T-cell (primary cell): ENCODE measurements around the gene TRIM65. TPM values are rescaled to one million over a fixed set of nuclear protein-coding genes. Genes with fewer than 3 reads are reported as not detected.

Experiments
- ATAC-seq, 4 experiments: fragments of 200-7000 bp in 3 of 4; fragments of 150-1000 bp in 1 of 4; cut with Tn5 transposase; replicated peaks in 1 of 4; 1 replicate in 3 of 4; 2 replicates in 1 of 4; pipeline ENCODE4 v1.10.0; 2021; ENCODE audit warnings: moderate library complexity in 3 of 4, mild to moderate bottlenecking in 2 of 4, moderate number of reproducible peaks in 1 of 4
- CTCF ChIA-PET, 2 donors: fragments of 300-600 bp; sonication (Branson Sonifier 250); formaldehyde crosslinking; loops; one replicate each; lab custom pipeline; 2022; ENCODE audit warnings: antibody characterized with exemption in 2 of 2; lab: Charles Lee
- POLR2A ChIA-PET, 2 donors: fragments of 300-600 bp; sonication (Branson Sonifier 250); formaldehyde crosslinking; loops; one replicate each; lab custom pipeline; 2022; ENCODE audit warnings: antibody characterized with exemption in 2 of 2; lab: Charles Lee
- DNase-seq, 35 experiments: peaks; one replicate each; pipeline versions ENCODE4 v3.0.0 to v3.0.0-alpha.2; 2013 to 2023
- H3K27ac ChIP-seq: one replicate; pipeline ENCODE4 v1.5.1; 2013; ENCODE audit warnings: low read length
- H3K27me3 ChIP-seq, 2 experiments: replicated peaks in 1 of 2; 1 replicate in 1 of 2; 2 replicates in 1 of 2; pipeline versions ENCODE4 v1.6.1 to v1.7.0; 2013; ENCODE audit warnings: low read length in 1 of 2, mixed read lengths in 1 of 2; ENCODE audit not compliant: control insufficient read depth in 2 of 2, insufficient read depth in 2 of 2; ENCODE audit errors: extremely low read depth in 1 of 2
- H3K36me3 ChIP-seq, 2 donors: 1 replicate in 1 of 2; 2 replicates in 1 of 2; pipeline versions ENCODE4 v1.6.1 to v1.7.0; 2013; ENCODE audit warnings: low read length in 1 of 2; ENCODE audit not compliant: control insufficient read depth in 2 of 2, insufficient read depth in 1 of 2; ENCODE audit errors: extremely low read depth in 1 of 2
- H3K4me1 ChIP-seq, 2 experiments: 1 replicate in 1 of 2; 2 replicates in 1 of 2; pipeline versions ENCODE4 v1.6.1 to v1.7.0; 2013; ENCODE audit warnings: low read length in 2 of 2, mixed read lengths in 1 of 2; ENCODE audit not compliant: insufficient read depth in 2 of 2, control insufficient read depth in 1 of 2; ENCODE audit errors: extremely low read depth in 1 of 2
- H3K4me3 ChIP-seq, 2 donors: 1 replicate in 1 of 2; 2 replicates in 1 of 2; pipeline versions ENCODE4 v1.5.1 to v1.7.0; 2013; ENCODE audit warnings: mild to moderate bottlenecking in 2 of 2, low read length in 1 of 2, moderate library complexity in 1 of 2; ENCODE audit not compliant: control insufficient read depth in 1 of 2; ENCODE audit errors: extremely low read depth in 1 of 2
- H3K9me3 ChIP-seq: 2 replicates; pipeline ENCODE4 v1.7.0; 2013
- H3K27ac Mint-ChIP-seq, 2 donors: one replicate each; pipeline ENCODE4 v1.8.0; 2020 to 2021; ENCODE audit warnings: mild to moderate bottlenecking in 2 of 2, mixed read lengths in 2 of 2
- H3K27me3 Mint-ChIP-seq, 2 donors: one replicate each; pipeline ENCODE4 v1.8.0; 2021 to 2022; ENCODE audit warnings: mixed read lengths in 2 of 2
- H3K36me3 Mint-ChIP-seq: one replicate; pipeline ENCODE4 v1.8.0; 2021; ENCODE audit warnings: mixed read lengths
- H3K4me1 Mint-ChIP-seq, 3 donors: one replicate each; pipeline ENCODE4 v1.8.0; 2020 to 2022; ENCODE audit warnings: mixed read lengths in 3 of 3, mild to moderate bottlenecking in 1 of 3
- H3K4me3 Mint-ChIP-seq, 3 donors: one replicate each; pipeline ENCODE4 v1.8.0; 2020 to 2022; ENCODE audit warnings: mild to moderate bottlenecking in 3 of 3, mixed read lengths in 3 of 3, moderate library complexity in 3 of 3
- H3K9me3 Mint-ChIP-seq, 3 donors: one replicate each; pipeline ENCODE4 v1.8.0; 2020 to 2022; ENCODE audit warnings: mixed read lengths in 3 of 3
- WGBS: methylation state at CpG from one replicate; pipeline ENCODE4 v1.1.5; 2013; ENCODE audit warnings: missing lambda C conversion rate; ENCODE audit not compliant: insufficient coverage; 5-methylcytosine and 5-hydroxymethylcytosine counted together
- total RNA-seq, 35 experiments: library from RNA in 6 of 35; stranded (reverse) in 6 of 35; fragments of 120-200 nt in 1 of 35; gene quantifications; one replicate each; pipeline versions ENCODE4 v1.2.1 to v1.2.4 and lab custom pipeline; 2013 to 2026

TRIM65 gene
- total RNA-seq, 5 donors from 2014 or later (not counting 1 experiment from before 2014, with no cell fraction given): 22.1 to 52.2 (median 45.9) TPM

- H3K4me1 Mint-ChIP-seq: peaks cover 9 to 19% (median 14%) of the 10 kb centered on the region in 3 donors
- Histone ChIP-seq H3K36me3 (peaks cover 0 to 2% of the 10 kb centered on the region in 2 donors), H3K4me1 (peaks cover 0 to 16% of the 10 kb centered on the region in 2 experiments), H3K4me3 (peak within 1 kb of the TSS; percentile 48 to 75), H3K9me3 (no peaks in the 10 kb centered on the region), H3K27me3 (no peaks in the 10 kb centered on the region), H3K27ac (peak within 1 kb of the TSS; percentile 61)
- no peaks in the 10 kb centered on the region for H3K9me3 Mint-ChIP-seq
- peak; percentile 99 to 100 (median 99) for ATAC-seq
- H3K27me3 Mint-ChIP-seq: no peaks in the 10 kb centered on the region
- ChIA-PET CTCF (interaction anchor here in 1 of 2 donors (0.5 to 1.0 kb wide), 4 partner anchors 48 to 156 kb away, joined by 3 to 9 read pairs (median 4); partner anchors contain the start of genes UNK and WBP2), POLR2A (interaction anchor here (0.5 to 0.6 kb wide), 2 partner anchors 163 to 441 kb away, joined by 3 read pairs; no protein-coding TSS in a partner anchor)
- peaks cover 3% of the 10 kb centered on the region for H3K36me3 Mint-ChIP-seq
- peak within 1 kb of the TSS; percentile 54 to 87 for H3K27ac Mint-ChIP-seq
- peak; percentile 64 to 92 (median 84) for DNase-seq
- 0% methylated on average over 55 of the region's 63 CpGs for WGBS
- peak within 1 kb of the TSS; percentile 84 to 87 (median 86) for H3K4me3 Mint-ChIP-seq
Measured at GRCh38 chr17:75940727-75941441, 44.1 kb upstream of the TRIM65 start, which contains the start of gene FBF1. Gene FBF1, minus strand, starts transcription at chr17:75941042. Its CDS starts 2,893 bp downstream, at chr17:75938149.

GRCh38 chr17:75937652-75938051 lies 40.9 kb upstream of the TRIM65 start:
- Histone ChIP-seq H3K27me3 (no peaks in the 10 kb centered on the region), H3K9me3 (no peaks in the 10 kb centered on the region), H3K4me1 (peaks cover 0 to 16% of the 10 kb centered on the region in 2 experiments), H3K36me3 (peaks cover 0 to 2% of the 10 kb centered on the region in 2 donors), H3K27ac (no peak overlapping the region), H3K4me3 (no peak overlapping the region)
- POLR2A ChIA-PET: interaction anchor here in 1 of 2 donors (0.6 kb wide), 1 partner anchor 42 kb away, joined by 4 read pairs; no protein-coding TSS in a partner anchor
- WGBS: 94% methylated on average over 11 of the region's 13 CpGs
- no peaks in the 10 kb centered on the region for H3K9me3 Mint-ChIP-seq
- H3K36me3 Mint-ChIP-seq: no peaks in the 10 kb centered on the region
- CTCF ChIA-PET: no interaction called here
- no peaks in the 10 kb centered on the region for H3K27me3 Mint-ChIP-seq
- DNase-seq: no peak
- H3K4me3 Mint-ChIP-seq: no peak overlapping the region
- H3K4me1 Mint-ChIP-seq: peaks cover 9 to 19% (median 14%) of the 10 kb centered on the region in 3 donors
- H3K27ac Mint-ChIP-seq: no peak overlapping the region
- no peak for ATAC-seq

- no peak for DNase-seq
- Mint-ChIP-seq H3K4me3 (no peak overlapping the region), H3K36me3 (no peaks in the 10 kb centered on the region), H3K27me3 (no peaks in the 10 kb centered on the region), H3K27ac (no peak overlapping the region), H3K9me3 (no peaks in the 10 kb centered on the region), H3K4me1 (no peaks in the 10 kb centered on the region)
- ChIA-PET POLR2A (no interaction called here), CTCF (no interaction called here)
- Histone ChIP-seq H3K4me1 (no peaks in the 10 kb centered on the region), H3K9me3 (no peaks in the 10 kb centered on the region), H3K4me3 (no peak overlapping the region), H3K27me3 (no peaks in the 10 kb centered on the region), H3K27ac (no peak overlapping the region), H3K36me3 (peaks cover 0 to 2% of the 10 kb centered on the region in 2 donors)
- no CpG with 5 or more reads among the region's 4 CpGs for WGBS
- no peak for ATAC-seq
Measured at GRCh38 chr17:75933808-75934207, 37.1 kb upstream of the TRIM65 start.

GRCh38 chr17:75932852-75933251 lies 36.1 kb upstream of the TRIM65 start:
- no peak overlapping the region for H3K4me3 Mint-ChIP-seq
- DNase-seq: no peak
- H3K4me1 Mint-ChIP-seq: no peaks in the 10 kb centered on the region
- Histone ChIP-seq H3K36me3 (peaks cover 0 to under 1% of the 10 kb centered on the region in 2 donors), H3K4me1 (no peaks in the 10 kb centered on the region), H3K4me3 (no peak overlapping the region), H3K27ac (no peak overlapping the region), H3K27me3 (no peaks in the 10 kb centered on the region), H3K9me3 (no peaks in the 10 kb centered on the region)
- ChIA-PET POLR2A (no interaction called here), CTCF (no interaction called here)
- H3K36me3 Mint-ChIP-seq: no peaks in the 10 kb centered on the region
- H3K27me3 Mint-ChIP-seq: no peaks in the 10 kb centered on the region
- 100% methylated on average over 1 of the region's 5 CpGs for WGBS
- ATAC-seq: no peak
- no peaks in the 10 kb centered on the region for H3K9me3 Mint-ChIP-seq
- H3K27ac Mint-ChIP-seq: no peak overlapping the region

GRCh38 chr17:75931062-75931461 lies 34.3 kb upstream of the TRIM65 start:
- H3K27me3 ChIP-seq: no peaks in the 10 kb centered on the region
- no peaks in the 10 kb centered on the region for H3K9me3 ChIP-seq
- no peak overlapping the region for H3K4me3 ChIP-seq
- ATAC-seq (no peak), DNase-seq (no peak)
- no peak overlapping the region for H3K27ac ChIP-seq
- no peak overlapping the region for H3K4me3 Mint-ChIP-seq
- WGBS: 100% methylated on average over 1 of the region's 4 CpGs
- no peaks in the 10 kb centered on the region for H3K36me3 Mint-ChIP-seq
- no peaks in the 10 kb centered on the region for H3K4me1 ChIP-seq
- POLR2A ChIA-PET: no interaction called here
- H3K9me3 Mint-ChIP-seq: no peaks in the 10 kb centered on the region
- H3K4me1 Mint-ChIP-seq: no peaks in the 10 kb centered on the region
- H3K27ac Mint-ChIP-seq: no peak overlapping the region
- CTCF ChIA-PET: no interaction called here
- no peaks in the 10 kb centered on the region for H3K36me3 ChIP-seq
- H3K27me3 Mint-ChIP-seq: no peaks in the 10 kb centered on the region

GRCh38 chr17:75927286-75927922 lies 30.7 kb upstream of the TRIM65 start:
- ChIA-PET POLR2A (interaction anchor here in 1 of 2 donors (0.6 kb wide), 1 partner anchor 29 kb away, joined by 4 read pairs; no protein-coding TSS in a partner anchor), CTCF (interaction anchor here (0.5 to 1.0 kb wide), 3 partner anchors 72 to 253 kb away, joined by 3 to 10 read pairs (median 3); partner anchors contain the start of gene WBP2 (in 1 of the 2))
- WGBS: 89% methylated on average over 6 of the region's 6 CpGs

More at GRCh38 chr17:75927286-75927922, 30.7 kb upstream of the TRIM65 start:
- Histone ChIP-seq H3K4me3 (no peak overlapping the region), H3K27me3 (no peaks in the 10 kb centered on the region), H3K36me3 (peaks cover 0 to 7% of the 10 kb centered on the region in 2 donors), H3K4me1 (no peaks in the 10 kb centered on the region), H3K9me3 (no peaks in the 10 kb centered on the region), H3K27ac (no peak overlapping the region)
- DNase-seq: no peak
- Mint-ChIP-seq H3K27me3 (no peaks in the 10 kb centered on the region), H3K4me1 (no peaks in the 10 kb centered on the region), H3K36me3 (no peaks in the 10 kb centered on the region), H3K4me3 (no peak overlapping the region), H3K9me3 (no peaks in the 10 kb centered on the region), H3K27ac (no peak overlapping the region)
- ATAC-seq: no peak
